Measurements from ENCODE around the gene TBX4.

DNA sequence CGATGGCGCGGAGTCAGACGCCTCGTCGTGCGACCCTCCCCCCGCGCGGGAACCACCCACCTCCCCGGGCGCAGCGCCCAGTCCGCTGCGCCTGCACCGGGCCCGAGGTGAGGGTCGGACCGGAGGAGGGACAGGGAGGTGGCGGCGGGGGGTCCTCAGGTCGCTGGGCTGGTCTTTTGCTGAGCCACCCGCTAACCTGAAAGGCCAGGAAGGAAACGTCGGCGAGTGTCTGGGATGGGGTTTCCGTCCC is 47.6 kb upstream of the TBX4 start:
- TF ChIP-seq FOXM1 (IDR thresholded peaks at IDR 0.05; ENCODE audit: borderline replicate concordance) (no peak), FOXK2 (IDR thresholded peaks at IDR 0.05) (no peak), ELF4 (IDR thresholded peaks at IDR 0.05) (no peak), L3MBTL2 (conservative IDR thresholded peaks at IDR 0.05) (no peak), BHLHE40 (IDR thresholded peaks at IDR 0.05; ENCODE audit: borderline replicate concordance) (no peak), HDGF (IDR thresholded peaks at IDR 0.05; ENCODE audit: borderline replicate concordance) (no peak)
